K562 (cell line): Measurements from ENCODE around the gene GPR107. TPM values are rescaled to one million over a fixed set of nuclear protein-coding genes. Genes with fewer than 3 reads are reported as not detected.

Experiments
- C11orf30 ChIP-seq: fragments of 450-650 bp; IDR thresholded peaks from 2 replicates; pipeline ENCODE4 v1.6.1; 2016; ENCODE audit warnings: low read depth, mild to moderate bottlenecking
- REST ChIP-seq, 2 experiments: fragments of 450-650 bp; formaldehyde crosslinking in 1 of 2; IDR thresholded peaks; 2 replicates each; pipeline versions ENCODE4 v1.4.0 to v1.6.1; 2014 to 2020; ENCODE audit warnings: mild to moderate bottlenecking in 2 of 2, borderline replicate concordance in 1 of 2, low read depth in 1 of 2
- ZNF140 ChIP-seq: fragments of 250-450 bp; sonication (Bioruptor Pico); IDR thresholded peaks from 2 replicates; pipeline ENCODE4 v1.8.0; 2021; ENCODE audit warnings: moderate library complexity, mild to moderate bottlenecking, inconsistent platforms
- polyA plus RNA-seq, 8 experiments: library from polyadenylated mRNA; depleted of rRNA in 4 of 8; stranded (reverse) in 5 of 8; unstranded in 3 of 8; fragments of >200 nt; fragmentation: Nextera tagmentation in 2 of 8; fragmentation: Illumina TruSeq in 1 of 8; extraction: Ambion mirVana in 2 of 8; extraction: Trizol in 1 of 8; gene quantifications; 2 replicates each; pipeline versions ENCODE4 v1.2.1 to v1.2.3, GENCODE V29; 2011 to 2014; ENCODE audit warnings: inconsistent platforms in 1 of 8, missing spikeins in 1 of 8
- total RNA-seq, 7 experiments: library from RNA; depleted of rRNA in 6 of 7; stranded (reverse); fragments of >200 nt in 6 of 7; fragmentation: Illumina TruSeq in 2 of 7; extraction: Trizol in 2 of 7; gene quantifications; 2 replicates each; pipeline versions ENCODE4 v1.2.1 to v1.2.3, GENCODE V29; 2011 to 2021; ENCODE audit warnings: low replicate concordance in 1 of 7

Gene GPR107
- total and polyA plus RNA-seq, 9 of the 15 experiments (the other 6 are each of a cell fraction or from before 2014, with no cell fraction given) = 3.2 to 34.6 (median 14.4) TPM

GRCh38 chr9:130051855-130052254 lies 1.9 kb upstream of the GPR107 start (continued):
- TF ChIP-seq REST (IDR thresholded peaks at IDR 0.05; ENCODE audit: borderline replicate concordance) (no peak), REST (CRISPR knock-in tag; IDR thresholded peaks at IDR 0.05; ENCODE audit: low read depth) (no peak), ZNF140 (CRISPR knock-in tag) (no peak), C11orf30 (peak; percentile 72)
